ENCODE data around the gene RRP1.

RRP1 gene

GRCh38 chr21:43803558-43804300, 14.4 kb downstream of the RRP1 start:
- no peak for DNase-seq

- no peak for DNase-seq
Measured at GRCh38 chr21:43805275-43805800, 16.0 kb downstream of the RRP1 start.

- DNase-seq: no peak
Measured at GRCh38 chr21:43806017-43806710, 16.8 kb downstream of the RRP1 start.

GRCh38 chr21:43808367-43808766, 19.0 kb downstream of the RRP1 start:
- DNase-seq: no peak

- DNase-seq: no peak
Measured at GRCh38 chr21:43808832-43809251, 19.5 kb downstream of the RRP1 start.

- DNase-seq: no peak
Measured at GRCh38 chr21:43809346-43809799, 20.0 kb downstream of the RRP1 start.

- DNase-seq: no peak
Measured at GRCh38 chr21:43809853-43810504, 20.6 kb downstream of the RRP1 start.

- peak; percentile 88 for DNase-seq
Measured at GRCh38 chr21:43810505-43811261, 21.3 kb downstream of the RRP1 start.

GRCh38 chr21:43811262-43812105, 22.1 kb downstream of the RRP1 start:
- no peak for DNase-seq

- no peak for DNase-seq
Measured at GRCh38 chr21:43812139-43812821, 22.9 kb downstream of the RRP1 start.

GRCh38 chr21:43812957-43813655, 23.7 kb downstream of the RRP1 start:
- DNase-seq: no peak

GRCh38 chr21:43813656-43813980, 24.2 kb downstream of the RRP1 start:
- DNase-seq: no peak

GRCh38 chr21:43814215-43815106, 25.1 kb downstream of the RRP1 start:
- DNase-seq: no peak

- no peak for DNase-seq
Measured at GRCh38 chr21:43815107-43815613, 25.8 kb downstream of the RRP1 start.

- no peak for DNase-seq
Measured at GRCh38 chr21:43815991-43816390, 26.6 kb downstream of the RRP1 start.

GRCh38 chr21:43816611-43817071, 27.3 kb downstream of the RRP1 start:
- DNase-seq: no peak

GRCh38 chr21:43817157-43818086, 28.0 kb downstream of the RRP1 start:
- DNase-seq: no peak

GRCh38 chr21:43818685-43819084, 29.3 kb downstream of the RRP1 start:
- no peak for DNase-seq
